ENCODE measurements around the gene SLC39A11. TPM values are rescaled to one million over a fixed set of nuclear protein-coding genes. Genes with fewer than 3 reads are reported as not detected.
A peak's percentile ranks its signal among the peaks of the same experiment; 100 is the strongest.

Gene SLC39A11
- total and polyA plus RNA-seq, 2 of the 13 experiments (the other 11 are each of a cell fraction or from before 2014, with no cell fraction given), result 17.2 to 31.5 TPM

DNA sequence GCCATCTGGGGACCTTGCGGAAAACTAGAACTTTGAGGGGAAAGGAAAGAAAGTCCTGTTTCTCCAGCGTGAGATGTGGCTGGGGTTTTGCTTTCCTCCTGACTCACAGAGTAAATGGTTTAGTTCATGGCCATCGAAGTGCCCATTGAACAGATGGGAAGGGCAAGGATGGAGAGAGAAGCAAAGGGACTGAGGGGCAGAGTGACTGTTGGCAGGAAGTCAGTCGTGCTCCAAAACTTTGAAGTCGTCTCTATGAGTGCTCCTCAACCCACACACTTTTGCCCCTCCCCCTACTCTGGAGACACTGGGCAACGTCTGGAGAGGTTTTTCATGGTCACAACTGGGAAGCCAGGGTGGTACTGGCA is 476.9 kb downstream of the SLC39A11 start:
- Histone ChIP-seq H3K36me3 (replicated peaks in 1 of 2; ENCODE audit: control insufficient read depth in 1 of 2, insufficient read depth in 2 of 2, low read length in 2 of 2) (no peaks in the 10 kb centered on the region), H4K20me1 (ENCODE audit: insufficient read depth, low read length) (no peaks in the 10 kb centered on the region), H3K9me3 (ENCODE audit: low read length) (no peaks in the 10 kb centered on the region), H2AFZ (ENCODE audit: low read length) (no peak overlapping the region), H3K4me1 (ENCODE audit: insufficient read depth, low read length) (peaks cover 78% of the 10 kb centered on the region), H3K4me3 (replicated peaks in 1 of 3; ENCODE audit: insufficient read depth in 1 of 3, low read depth in 2 of 3, low read length in 3 of 3) (peak overlapping the region; percentile 38 to 54 (median 39); a peak in 5 of 6 replicates), H3K79me2 (ENCODE audit: insufficient read depth, low read length) (no peaks in the 10 kb centered on the region), H3K4me2 (ENCODE audit: low read depth, low read length) (peak overlapping the region; percentile 86), H3K27ac (ENCODE audit: extremely low read length, insufficient read depth, low read length) (peak overlapping the region; percentile 65), H3K27me3 (ENCODE audit: control insufficient read depth in 1 of 2, insufficient read depth in 2 of 2, low read length in 2 of 2) (no peaks in the 10 kb centered on the region), H3K9ac (ENCODE audit: insufficient read depth, low read depth, low read length) (peak overlapping the region; percentile 68; the same call in 1 of the 2 replicates)
- BruUV-seq (replicated peaks), result TSS peak; percentile 76
- WGBS (ENCODE audit: low lambda C conversion rate), result 34% methylated on average over 6 of the region's 6 CpGs
- ChIA-PET CTCF (ENCODE audit: low intra/inter-chr PET ratio, low total read pairs) (no interaction called here), POLR2A (interaction anchor here (1.0 to 4.2 kb wide), 13 partner anchors 9 to 69 kb away, joined by 3 to 48 read pairs (median 6); no protein-coding TSS in a partner anchor)
- DNase-seq (ENCODE audit: low spot score), result no peak
- in situ Hi-C loops (cut with HindIII; ENCODE audit: extremely low pct_ligation_motif_present, low pct_unique_long_range_greater_than_20kb) (no loop called here), intact Hi-C loops (cut with micrococcal nuclease; ENCODE audit: unreplicated experiment) (loop anchor here (1.0 to 2.0 kb wide), 2 partner anchors 17 to 23 kb away; no protein-coding TSS in a partner anchor)
- no peak for ATAC-seq
- FAIRE-seq, result no peak
- TF ChIP-seq, protein P1, sequence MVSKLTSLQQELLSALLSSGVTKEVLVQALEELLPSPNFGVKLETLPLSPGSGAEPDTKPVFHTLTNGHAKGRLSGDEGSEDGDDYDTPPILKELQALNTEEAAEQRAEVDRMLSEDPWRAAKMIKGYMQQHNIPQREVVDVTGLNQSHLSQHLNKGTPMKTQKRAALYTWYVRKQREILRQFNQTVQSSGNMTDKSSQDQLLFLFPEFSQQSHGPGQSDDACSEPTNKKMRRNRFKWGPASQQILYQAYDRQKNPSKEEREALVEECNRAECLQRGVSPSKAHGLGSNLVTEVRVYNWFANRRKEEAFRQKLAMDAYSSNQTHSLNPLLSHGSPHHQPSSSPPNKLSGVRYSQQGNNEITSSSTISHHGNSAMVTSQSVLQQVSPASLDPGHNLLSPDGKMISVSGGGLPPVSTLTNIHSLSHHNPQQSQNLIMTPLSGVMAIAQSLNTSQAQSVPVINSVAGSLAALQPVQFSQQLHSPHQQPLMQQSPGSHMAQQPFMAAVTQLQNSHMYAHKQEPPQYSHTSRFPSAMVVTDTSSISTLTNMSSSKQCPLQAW (CRISPR knock-in tag; IDR thresholded peaks at IDR 0.05), result peak; percentile 31; the same call in 1 of the 2 replicates
- TF ChIP-seq, protein P2, sequence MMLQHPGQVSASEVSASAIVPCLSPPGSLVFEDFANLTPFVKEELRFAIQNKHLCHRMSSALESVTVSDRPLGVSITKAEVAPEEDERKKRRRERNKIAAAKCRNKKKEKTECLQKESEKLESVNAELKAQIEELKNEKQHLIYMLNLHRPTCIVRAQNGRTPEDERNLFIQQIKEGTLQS (CRISPR knock-in tag; IDR thresholded peaks at IDR 0.05), result 0 out of 2 replicates have a peak, but pooled peaks have one; percentile 13
- TF ChIP-seq, protein P3, sequence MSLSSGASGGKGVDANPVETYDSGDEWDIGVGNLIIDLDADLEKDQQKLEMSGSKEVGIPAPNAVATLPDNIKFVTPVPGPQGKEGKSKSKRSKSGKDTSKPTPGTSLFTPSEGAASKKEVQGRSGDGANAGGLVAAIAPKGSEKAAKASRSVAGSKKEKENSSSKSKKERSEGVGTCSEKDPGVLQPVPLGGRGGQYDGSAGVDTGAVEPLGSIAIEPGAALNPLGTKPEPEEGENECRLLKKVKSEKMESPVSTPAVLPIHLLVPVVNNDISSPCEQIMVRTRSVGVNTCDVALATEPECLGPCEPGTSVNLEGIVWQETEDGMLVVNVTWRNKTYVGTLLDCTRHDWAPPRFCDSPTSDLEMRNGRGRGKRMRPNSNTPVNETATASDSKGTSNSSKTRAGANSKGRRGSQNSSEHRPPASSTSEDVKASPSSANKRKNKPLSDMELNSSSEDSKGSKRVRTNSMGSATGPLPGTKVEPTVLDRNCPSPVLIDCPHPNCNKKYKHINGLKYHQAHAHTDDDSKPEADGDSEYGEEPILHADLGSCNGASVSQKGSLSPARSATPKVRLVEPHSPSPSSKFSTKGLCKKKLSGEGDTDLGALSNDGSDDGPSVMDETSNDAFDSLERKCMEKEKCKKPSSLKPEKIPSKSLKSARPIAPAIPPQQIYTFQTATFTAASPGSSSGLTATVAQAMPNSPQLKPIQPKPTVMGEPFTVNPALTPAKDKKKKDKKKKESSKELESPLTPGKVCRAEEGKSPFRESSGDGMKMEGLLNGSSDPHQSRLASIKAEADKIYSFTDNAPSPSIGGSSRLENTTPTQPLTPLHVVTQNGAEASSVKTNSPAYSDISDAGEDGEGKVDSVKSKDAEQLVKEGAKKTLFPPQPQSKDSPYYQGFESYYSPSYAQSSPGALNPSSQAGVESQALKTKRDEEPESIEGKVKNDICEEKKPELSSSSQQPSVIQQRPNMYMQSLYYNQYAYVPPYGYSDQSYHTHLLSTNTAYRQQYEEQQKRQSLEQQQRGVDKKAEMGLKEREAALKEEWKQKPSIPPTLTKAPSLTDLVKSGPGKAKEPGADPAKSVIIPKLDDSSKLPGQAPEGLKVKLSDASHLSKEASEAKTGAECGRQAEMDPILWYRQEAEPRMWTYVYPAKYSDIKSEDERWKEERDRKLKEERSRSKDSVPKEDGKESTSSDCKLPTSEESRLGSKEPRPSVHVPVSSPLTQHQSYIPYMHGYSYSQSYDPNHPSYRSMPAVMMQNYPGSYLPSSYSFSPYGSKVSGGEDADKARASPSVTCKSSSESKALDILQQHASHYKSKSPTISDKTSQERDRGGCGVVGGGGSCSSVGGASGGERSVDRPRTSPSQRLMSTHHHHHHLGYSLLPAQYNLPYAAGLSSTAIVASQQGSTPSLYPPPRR (CRISPR knock-in tag; IDR thresholded peaks at IDR 0.05; ENCODE audit: borderline replicate concordance), result peak; percentile 29; the same call in 1 of the 2 replicates
- TF ChIP-seq ADNP (CRISPR knock-in tag; IDR thresholded peaks at IDR 0.05) (peak; percentile 95; the same call in 1 of the 2 replicates), TGIF2 (CRISPR knock-in tag; IDR thresholded peaks at IDR 0.05) (no peak; the same call in 1 of the 2 replicates), ISL2 (CRISPR knock-in tag; IDR thresholded peaks at IDR 0.05) (0 out of 2 replicates have a peak, but pooled peaks have one; percentile 25), ZMYM3 (CRISPR knock-in tag; IDR thresholded peaks at IDR 0.05) (peak; percentile 97), ZNF441 (CRISPR knock-in tag; IDR thresholded peaks at IDR 0.05; ENCODE audit: borderline replicate concordance) (0 out of 2 replicates have a peak, but pooled peaks have one; percentile 41), FOXO1 (CRISPR knock-in tag; IDR thresholded peaks at IDR 0.05) (0 out of 2 replicates have a peak, but pooled peaks have one; percentile 24), RARA (CRISPR knock-in tag; IDR thresholded peaks at IDR 0.05) (0 out of 2 replicates have a peak, but pooled peaks have one; percentile 12), ATF7 (IDR thresholded peaks at IDR 0.05) (no peak), ATF7 (CRISPR knock-in tag; IDR thresholded peaks at IDR 0.05) (0 out of 2 replicates have a peak, but pooled peaks have one; percentile 29)
- TF ChIP-seq, protein P4, sequence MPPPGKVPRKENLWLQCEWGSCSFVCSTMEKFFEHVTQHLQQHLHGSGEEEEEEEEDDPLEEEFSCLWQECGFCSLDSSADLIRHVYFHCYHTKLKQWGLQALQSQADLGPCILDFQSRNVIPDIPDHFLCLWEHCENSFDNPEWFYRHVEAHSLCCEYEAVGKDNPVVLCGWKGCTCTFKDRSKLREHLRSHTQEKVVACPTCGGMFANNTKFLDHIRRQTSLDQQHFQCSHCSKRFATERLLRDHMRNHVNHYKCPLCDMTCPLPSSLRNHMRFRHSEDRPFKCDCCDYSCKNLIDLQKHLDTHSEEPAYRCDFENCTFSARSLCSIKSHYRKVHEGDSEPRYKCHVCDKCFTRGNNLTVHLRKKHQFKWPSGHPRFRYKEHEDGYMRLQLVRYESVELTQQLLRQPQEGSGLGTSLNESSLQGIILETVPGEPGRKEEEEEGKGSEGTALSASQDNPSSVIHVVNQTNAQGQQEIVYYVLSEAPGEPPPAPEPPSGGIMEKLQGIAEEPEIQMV (CRISPR knock-in tag; IDR thresholded peaks at IDR 0.05; ENCODE audit: low read depth), result 0 out of 2 replicates have a peak, but pooled peaks have one; percentile 22
- TF ChIP-seq, protein P5, sequence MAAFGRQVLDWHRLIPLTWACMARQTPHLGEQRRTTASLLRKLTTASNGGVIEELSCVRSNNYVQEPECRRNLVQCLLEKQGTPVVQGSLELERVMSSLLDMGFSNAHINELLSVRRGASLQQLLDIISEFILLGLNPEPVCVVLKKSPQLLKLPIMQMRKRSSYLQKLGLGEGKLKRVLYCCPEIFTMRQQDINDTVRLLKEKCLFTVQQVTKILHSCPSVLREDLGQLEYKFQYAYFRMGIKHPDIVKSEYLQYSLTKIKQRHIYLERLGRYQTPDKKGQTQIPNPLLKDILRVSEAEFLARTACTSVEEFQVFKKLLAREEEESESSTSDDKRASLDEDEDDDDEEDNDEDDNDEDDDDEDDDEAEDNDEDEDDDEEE (CRISPR knock-in tag; IDR thresholded peaks at IDR 0.05), result no peak

All from HepG2 (cell line).